GM21515 (cell line): Measurements from ENCODE around the gene ZNHIT6.
"Not testable (repeated sequence)": the region's sequence is repeated elsewhere in the genome, so short reads cannot be mapped to it uniquely, and the experiment has no call there.

ENCODE experiments used
- ATAC-seq: cut with Tn5 transposase; IDR thresholded peaks from one replicate; pipeline ENCODE4 v1.9.1; 2021; ENCODE audit not compliant: unreplicated experiment

The ZNHIT6 gene

GRCh38 chr1:85672031-85672660, 36.1 kb downstream of the ZNHIT6 start:
- no peak for ATAC-seq

- ATAC-seq: no peak
These were observed 42.3 kb downstream of the ZNHIT6 start for GRCh38 chr1:85665932-85666331.

GRCh38 chr1:85663382-85663781, 44.9 kb downstream of the ZNHIT6 start:
- no peak for ATAC-seq

GRCh38 chr1:85661767-85662166, 46.5 kb downstream of the ZNHIT6 start:
- no peak for ATAC-seq

GRCh38 chr1:85660541-85660940, 47.7 kb downstream of the ZNHIT6 start:
- ATAC-seq: no peak

GRCh38 chr1:85659174-85659573, 49.1 kb downstream of the ZNHIT6 start:
- ATAC-seq: no peak

GRCh38 chr1:85656948-85657347, 51.3 kb downstream of the ZNHIT6 start:
- ATAC-seq: no peak

GRCh38 chr1:85656256-85656655, 52.0 kb downstream of the ZNHIT6 start:
- no peak for ATAC-seq

- no peak for ATAC-seq
These were observed 52.9 kb downstream of the ZNHIT6 start for GRCh38 chr1:85655315-85655714.

GRCh38 chr1:85654066-85654782, 54.0 kb downstream of the ZNHIT6 start:
- no peak for ATAC-seq

GRCh38 chr1:85652327-85652726, 55.9 kb downstream of the ZNHIT6 start:
- ATAC-seq: no peak

- no peak for ATAC-seq
These were observed 57.6 kb downstream of the ZNHIT6 start for GRCh38 chr1:85650645-85651044.

- no peak for ATAC-seq
These were observed 58.6 kb downstream of the ZNHIT6 start for GRCh38 chr1:85649591-85649990.

- not testable (repeated sequence) for ATAC-seq
These were observed 66.4 kb downstream of the ZNHIT6 start for GRCh38 chr1:85641598-85642556.

- not testable (repeated sequence) for ATAC-seq
These were observed 68.3 kb downstream of the ZNHIT6 start for GRCh38 chr1:85639920-85640319.

GRCh38 chr1:85638412-85638811, 69.8 kb downstream of the ZNHIT6 start:
- ATAC-seq: no peak

GRCh38 chr1:85630493-85630892, 77.7 kb downstream of the ZNHIT6 start:
- no peak for ATAC-seq

GRCh38 chr1:85629532-85629920, 78.7 kb downstream of the ZNHIT6 start:
- no peak for ATAC-seq

GRCh38 chr1:85628791-85629531, 79.3 kb downstream of the ZNHIT6 start:
- ATAC-seq: no peak

GRCh38 chr1:85626818-85627217, 81.4 kb downstream of the ZNHIT6 start:
- no peak for ATAC-seq

GRCh38 chr1:85624361-85624760, 83.9 kb downstream of the ZNHIT6 start:
- no peak for ATAC-seq
